Fibroblast of lung (primary cell): ENCODE measurements around the gene EPS8L3. TPM values are rescaled to one million over a fixed set of nuclear protein-coding genes. Genes with fewer than 3 reads are reported as not detected.

ENCODE experiments used
- DNase-seq, 2 donors: peaks; one replicate each; pipeline versions ENCODE4 v3.0.0 to v3.0.0-alpha.2; 2010; ENCODE audit warnings: low read depth in 2 of 2
- H2AFZ ChIP-seq: 2 replicates; pipeline ENCODE4 v1.5.1; 2012; ENCODE audit warnings: low read length, control low read depth, inconsistent platforms
- H3K27ac ChIP-seq: 2 replicates; pipeline ENCODE4 v1.5.1; 2011; ENCODE audit warnings: low read length, control low read depth; ENCODE audit not compliant: insufficient read depth
- H3K27me3 ChIP-seq: 2 replicates; pipeline ENCODE4 v1.5.1; 2011; ENCODE audit warnings: mild to moderate bottlenecking, low read length; ENCODE audit not compliant: control insufficient read depth, insufficient read depth
- H3K36me3 ChIP-seq: 2 replicates; pipeline ENCODE4 v1.5.1; 2011; ENCODE audit warnings: low read length; ENCODE audit not compliant: control insufficient read depth, insufficient read depth
- H3K4me1 ChIP-seq: 2 replicates; pipeline ENCODE4 v1.5.1; 2011; ENCODE audit warnings: low read length; ENCODE audit not compliant: control insufficient read depth, insufficient read depth; ENCODE audit errors: extremely low read depth
- H3K4me2 ChIP-seq: 2 replicates; pipeline ENCODE4 v1.5.1; 2011; ENCODE audit warnings: low read length, control low read depth; ENCODE audit not compliant: insufficient read depth; ENCODE audit errors: extremely low read depth
- H3K4me3 ChIP-seq, 4 experiments: fragments of 200-600 bp in 1 of 4; sonication (generic) in 1 of 4; replicated peaks in 1 of 4; 2 replicates each; pipeline ENCODE4 v1.5.1; 2011 to 2016; ENCODE audit warnings: low read length in 4 of 4, low read depth in 3 of 4, mild to moderate bottlenecking in 3 of 4, control low read depth in 2 of 4, inconsistent platforms in 1 of 4, mixed read lengths in 1 of 4; ENCODE audit not compliant: insufficient read depth in 1 of 4; ENCODE audit errors: control extremely low read depth in 1 of 4
- H3K79me2 ChIP-seq: 2 replicates; pipeline ENCODE4 v1.5.1; 2012; ENCODE audit warnings: mild to moderate bottlenecking, low read length, inconsistent platforms; ENCODE audit not compliant: control insufficient read depth, insufficient read depth
- H3K9ac ChIP-seq: 2 replicates; pipeline ENCODE4 v1.5.1; 2011; ENCODE audit warnings: mild to moderate bottlenecking, low read length, control low read depth; ENCODE audit not compliant: insufficient read depth
- H3K9me3 ChIP-seq: 2 replicates; pipeline ENCODE4 v1.5.1; 2012; ENCODE audit warnings: low read depth, low read length; ENCODE audit not compliant: control insufficient read depth, insufficient read depth
- H4K20me1 ChIP-seq: 2 replicates; pipeline ENCODE4 v1.5.1; 2011; ENCODE audit warnings: low read length; ENCODE audit not compliant: control insufficient read depth, insufficient read depth; ENCODE audit errors: extremely low read depth
- EZH2 ChIP-seq: IDR thresholded peaks from 2 replicates; pipeline ENCODE4 v1.5.1; 2012; ENCODE audit warnings: low read length, control low read depth, mild to moderate bottlenecking; ENCODE audit errors: missing control alignments
- polyA plus RNA-seq, 2 donors: library from polyadenylated mRNA; depleted of rRNA in 1 of 2; stranded (reverse) in 1 of 2; unstranded in 1 of 2; fragments of >200 nt; gene quantifications; 2 replicates each; pipeline ENCODE4 v1.2.1, GENCODE V29; 2011 to 2012; ENCODE audit warnings: missing spikeins in 1 of 2
- total RNA-seq: library from RNA; depleted of rRNA; stranded (reverse); fragments of >200 nt; gene quantifications from 2 replicates; pipeline ENCODE4 v1.2.1, GENCODE V29; 2014
- TF ChIP-seq, protein P1 (sequence below), 2 donors: IDR thresholded peaks in 1 of 2; conservative IDR thresholded peaks in 1 of 2; 1 replicate in 1 of 2; 2 replicates in 1 of 2; pipeline ENCODE4 v1.5.1; 2011 to 2012; ENCODE audit warnings: low read length in 2 of 2, control low read depth in 1 of 2, inconsistent platforms in 1 of 2, low read depth in 1 of 2, mild to moderate bottlenecking in 1 of 2

EPS8L3 gene
- total and polyA plus RNA-seq, 2 donors (not counting 1 experiment from before 2014, with no cell fraction given) = not detected

DNA sequence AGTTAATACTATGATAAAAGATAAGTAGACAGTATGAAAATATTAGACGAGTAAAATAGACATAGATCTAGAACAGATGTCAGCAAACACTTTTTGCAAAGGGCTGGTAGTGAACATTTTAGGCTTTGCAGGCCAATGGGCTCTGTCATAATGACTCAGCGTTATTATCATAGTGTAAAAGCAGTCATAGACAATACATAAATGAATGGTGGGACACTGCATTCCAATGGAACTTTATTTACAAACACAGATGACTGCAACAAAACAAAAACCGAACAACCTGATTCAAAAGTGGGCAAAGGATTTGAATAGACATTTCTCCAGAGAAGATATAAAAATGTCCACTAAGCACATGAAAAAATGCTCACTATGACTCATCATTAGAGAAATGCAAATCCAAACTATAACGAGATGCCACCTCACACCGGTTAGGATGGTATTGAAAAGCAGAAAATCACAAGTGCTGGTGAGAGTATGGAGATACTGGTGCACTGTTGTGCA is 44.3 kb downstream of the EPS8L3 start:
- Histone ChIP-seq H3K79me2 (no peaks in the 10 kb centered on the region), H3K27ac (peak overlapping the region; percentile 1), H3K9ac (no peak overlapping the region), H3K36me3 (no peaks in the 10 kb centered on the region), H3K4me2 (no peak overlapping the region), H4K20me1 (no peaks in the 10 kb centered on the region), H3K4me1 (no peaks in the 10 kb centered on the region), H3K4me3 (no peak overlapping the region), H3K27me3 (no peaks in the 10 kb centered on the region), H3K9me3 (no peaks in the 10 kb centered on the region), H2AFZ (no peak overlapping the region)
- peak; percentile 51 to 70 for DNase-seq
- TF ChIP-seq, protein P1, sequence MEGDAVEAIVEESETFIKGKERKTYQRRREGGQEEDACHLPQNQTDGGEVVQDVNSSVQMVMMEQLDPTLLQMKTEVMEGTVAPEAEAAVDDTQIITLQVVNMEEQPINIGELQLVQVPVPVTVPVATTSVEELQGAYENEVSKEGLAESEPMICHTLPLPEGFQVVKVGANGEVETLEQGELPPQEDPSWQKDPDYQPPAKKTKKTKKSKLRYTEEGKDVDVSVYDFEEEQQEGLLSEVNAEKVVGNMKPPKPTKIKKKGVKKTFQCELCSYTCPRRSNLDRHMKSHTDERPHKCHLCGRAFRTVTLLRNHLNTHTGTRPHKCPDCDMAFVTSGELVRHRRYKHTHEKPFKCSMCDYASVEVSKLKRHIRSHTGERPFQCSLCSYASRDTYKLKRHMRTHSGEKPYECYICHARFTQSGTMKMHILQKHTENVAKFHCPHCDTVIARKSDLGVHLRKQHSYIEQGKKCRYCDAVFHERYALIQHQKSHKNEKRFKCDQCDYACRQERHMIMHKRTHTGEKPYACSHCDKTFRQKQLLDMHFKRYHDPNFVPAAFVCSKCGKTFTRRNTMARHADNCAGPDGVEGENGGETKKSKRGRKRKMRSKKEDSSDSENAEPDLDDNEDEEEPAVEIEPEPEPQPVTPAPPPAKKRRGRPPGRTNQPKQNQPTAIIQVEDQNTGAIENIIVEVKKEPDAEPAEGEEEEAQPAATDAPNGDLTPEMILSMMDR (conservative IDR thresholded peaks at IDR 0.05 in 1 of 2, IDR thresholded peaks at IDR 0.05 in 1 of 2; ENCODE audit: low read depth in 1 of 2, low read length in 2 of 2) = no peak
- TF ChIP-seq EZH2 = no peak

DNA sequence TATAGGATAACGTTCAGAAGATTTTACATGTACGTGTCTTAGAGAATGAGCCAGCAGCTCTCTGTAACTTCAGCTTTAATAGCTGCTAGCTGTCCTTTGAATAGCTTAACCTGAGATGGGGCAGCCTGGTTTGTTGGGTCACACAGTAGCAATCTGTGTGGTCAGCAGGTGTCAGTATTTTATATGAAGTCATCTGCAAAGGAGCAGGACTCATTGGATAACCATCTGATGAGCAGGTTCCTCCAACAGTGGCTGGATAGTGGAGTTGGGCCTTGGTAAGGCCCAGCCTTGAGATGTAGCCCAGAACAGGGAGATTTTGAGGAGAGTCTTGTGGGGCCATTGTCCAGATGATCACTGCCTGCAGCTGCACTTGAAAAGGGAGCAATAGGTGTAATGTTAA is 45.2 kb downstream of the EPS8L3 start:
- H3K4me3 ChIP-seq = no peak overlapping the region
- H3K27me3 ChIP-seq = no peaks in the 10 kb centered on the region
- TF ChIP-seq, protein P1 (conservative IDR thresholded peaks at IDR 0.05 in 1 of 2, IDR thresholded peaks at IDR 0.05 in 1 of 2; ENCODE audit: low read depth in 1 of 2, low read length in 2 of 2) = no peak
- H4K20me1 ChIP-seq = no peaks in the 10 kb centered on the region
- H3K4me1 ChIP-seq = no peaks in the 10 kb centered on the region
- DNase-seq = peak in 1 of 2 donors; percentile 35
- no peak overlapping the region for H3K4me2 ChIP-seq
- no peak overlapping the region for H2AFZ ChIP-seq
- H3K36me3 ChIP-seq = no peaks in the 10 kb centered on the region
- no peaks in the 10 kb centered on the region for H3K9me3 ChIP-seq
- no peak overlapping the region for H3K9ac ChIP-seq
- H3K79me2 ChIP-seq = no peaks in the 10 kb centered on the region
- H3K27ac ChIP-seq = no peak overlapping the region

DNA sequence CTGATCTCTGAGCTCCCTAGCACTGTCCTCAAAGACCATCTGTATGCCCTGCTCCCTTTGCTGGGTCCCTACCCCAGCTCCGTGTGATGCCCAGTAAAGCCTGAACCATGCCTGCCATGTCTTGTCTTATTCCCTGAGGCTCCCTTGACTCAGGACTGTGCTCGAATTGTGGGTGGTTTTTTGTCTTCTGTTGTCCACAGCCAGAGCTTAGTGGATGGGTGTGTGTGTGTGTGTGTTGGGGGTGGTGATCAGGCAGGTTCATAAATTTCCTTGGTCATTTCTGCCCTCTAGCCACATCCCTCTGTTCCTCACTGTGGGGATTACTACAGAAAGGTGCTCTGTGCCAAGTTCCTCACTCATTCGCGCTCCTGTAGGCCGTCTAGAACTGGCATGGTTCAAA is 46.0 kb downstream of the EPS8L3 start:
- no peaks in the 10 kb centered on the region for H3K79me2 ChIP-seq
- H3K4me1 ChIP-seq = no peaks in the 10 kb centered on the region
- no peaks in the 10 kb centered on the region for H3K9me3 ChIP-seq
- H3K4me3 ChIP-seq = no peak overlapping the region
- no peak for TF ChIP-seq EZH2
- TF ChIP-seq, protein P1 (conservative IDR thresholded peaks at IDR 0.05 in 1 of 2, IDR thresholded peaks at IDR 0.05 in 1 of 2; ENCODE audit: low read depth in 1 of 2, low read length in 2 of 2) = no peak
- H3K9ac ChIP-seq = no peak overlapping the region
- H3K27ac ChIP-seq = no peak overlapping the region
- DNase-seq = no peak
- H2AFZ ChIP-seq = no peak overlapping the region
- H3K27me3 ChIP-seq = no peaks in the 10 kb centered on the region
- H3K4me2 ChIP-seq = no peak overlapping the region
- H4K20me1 ChIP-seq = no peaks in the 10 kb centered on the region
- no peaks in the 10 kb centered on the region for H3K36me3 ChIP-seq
